HepG2 (cell line): ENCODE data around the gene SMAD7. TPM values are rescaled to one million over a fixed set of nuclear protein-coding genes. Genes with fewer than 3 reads are reported as not detected.
A peak's percentile ranks its signal among the peaks of the same experiment; 100 is the strongest.

Source experiments
- E2F1 ChIP-seq: sonication (generic); formaldehyde crosslinking; IDR thresholded peaks from 2 replicates; pipeline ENCODE4 v1.5.0; 2020; ENCODE audit warnings: missing genetic modification reagents
- GATA4 ChIP-seq: sonication (generic); IDR thresholded peaks from 2 replicates; pipeline ENCODE4 v1.6.1; 2016; ENCODE audit warnings: antibody characterized with exemption, low read depth, borderline replicate concordance
- KAT2B ChIP-seq: fragments of 150-350 bp; IDR thresholded peaks from 2 replicates; pipeline ENCODE4 v1.6.1; 2014; ENCODE audit warnings: low read depth, low read length, borderline replicate concordance
- KDM3A ChIP-seq: IDR thresholded peaks from 2 replicates; pipeline ENCODE4 v1.6.1; 2018; ENCODE audit warnings: low read depth, missing compliant biosample characterization
- KLF6 ChIP-seq: IDR thresholded peaks from 2 replicates; pipeline ENCODE4 v1.8.0; 2016; ENCODE audit warnings: missing biosample characterization, missing genetic modification reagents
- LCORL ChIP-seq, 2 experiments: fragments of 450-650 bp in 1 of 2; sonication (generic) in 1 of 2; formaldehyde crosslinking in 1 of 2; IDR thresholded peaks; 2 replicates each; pipeline versions ENCODE4 v1.5.0 to v1.6.1; 2017 to 2020; ENCODE audit warnings: antibody characterized with exemption in 1 of 2, missing genetic modification reagents in 1 of 2
- MAZ ChIP-seq, 2 experiments: sonication (generic) in 1 of 2; formaldehyde crosslinking in 1 of 2; IDR thresholded peaks; 2 replicates each; pipeline versions ENCODE4 v1.5.0 to v1.6.1; 2012 to 2020; ENCODE audit warnings: low read depth in 2 of 2, mild to moderate bottlenecking in 2 of 2, borderline replicate concordance in 1 of 2, improper control_type of control experiment in 1 of 2, low read length in 1 of 2, missing genetic modification reagents in 1 of 2, moderate library complexity in 1 of 2
- MEF2D ChIP-seq: sonication (generic); formaldehyde crosslinking; IDR thresholded peaks from 2 replicates; pipeline ENCODE4 v1.5.1; 2020; ENCODE audit warnings: mild to moderate bottlenecking, missing genetic modification reagents
- NCOR1 ChIP-seq: fragments of 200-600 bp; sonication (generic); IDR thresholded peaks from 2 replicates; pipeline ENCODE4 v1.7.0; 2017; ENCODE audit warnings: antibody characterized with exemption, low read length, borderline replicate concordance
- NFE2 ChIP-seq: sonication (generic); formaldehyde crosslinking; IDR thresholded peaks from 2 replicates; pipeline ENCODE4 v1.4.0; 2020; ENCODE audit warnings: missing genetic modification reagents
- ONECUT2 ChIP-seq: sonication (generic); formaldehyde crosslinking; IDR thresholded peaks from 2 replicates; pipeline ENCODE4 v1.4.0; 2020; ENCODE audit warnings: missing genetic modification reagents
- POGK ChIP-seq: sonication (generic); formaldehyde crosslinking; conservative IDR thresholded peaks from 2 replicates; pipeline ENCODE4 v1.8.0; 2022; ENCODE audit warnings: mild to moderate bottlenecking, moderate library complexity, missing genetic modification reagents
- SAP130 ChIP-seq: IDR thresholded peaks from 2 replicates; pipeline ENCODE4 v1.6.1; 2016; ENCODE audit warnings: low read depth
- SKI ChIP-seq: fragments of 450-650 bp; IDR thresholded peaks from one replicate; pipeline ENCODE4 v1.6.1; 2018; ENCODE audit warnings: mild to moderate bottlenecking; ENCODE audit not compliant: partially characterized antibody
- SMC3 ChIP-seq: IDR thresholded peaks from 2 replicates; pipeline ENCODE4 v1.6.1; 2011; ENCODE audit warnings: low read length, improper control_type of control experiment
- SP2 ChIP-seq: sonication (generic); formaldehyde crosslinking; IDR thresholded peaks from 2 replicates; pipeline ENCODE4 v1.5.1; 2020; ENCODE audit warnings: mild to moderate bottlenecking, missing genetic modification reagents
- USF2 ChIP-seq, 2 experiments: sonication (generic) in 1 of 2; formaldehyde crosslinking in 1 of 2; IDR thresholded peaks; 2 replicates each; pipeline versions ENCODE4 v1.5.1 to v1.6.1; 2011 to 2020; ENCODE audit warnings: borderline replicate concordance in 1 of 2, low read depth in 1 of 2, low read length in 1 of 2, mild to moderate bottlenecking in 1 of 2, missing genetic modification reagents in 1 of 2, moderate library complexity in 1 of 2
- YEATS4 ChIP-seq: sonication (generic); formaldehyde crosslinking; IDR thresholded peaks from 2 replicates; pipeline ENCODE4 v1.4.0; 2020; ENCODE audit warnings: missing genetic modification reagents, borderline replicate concordance
- ZBTB4 ChIP-seq: sonication (generic); formaldehyde crosslinking; IDR thresholded peaks from 2 replicates; pipeline ENCODE4 v1.4.0; 2020; ENCODE audit warnings: missing genetic modification reagents, mild to moderate bottlenecking, borderline replicate concordance
- ZNF24 ChIP-seq: fragments of 450-650 bp; IDR thresholded peaks from 2 replicates; pipeline ENCODE4 v1.6.1; 2017; ENCODE audit warnings: antibody characterized with exemption, mild to moderate bottlenecking
- ZNF383 ChIP-seq: sonication (generic); formaldehyde crosslinking; IDR thresholded peaks from 2 replicates; pipeline ENCODE4 v1.4.0; 2020; ENCODE audit warnings: missing genetic modification reagents, mild to moderate bottlenecking, borderline replicate concordance
- ZNF598 ChIP-seq: sonication (generic); formaldehyde crosslinking; IDR thresholded peaks from 2 replicates; pipeline ENCODE4 v1.5.1; 2020; ENCODE audit warnings: mild to moderate bottlenecking, missing genetic modification reagents, borderline replicate concordance
- polyA plus RNA-seq, 8 experiments: library from polyadenylated mRNA; depleted of rRNA in 3 of 8; stranded (reverse) in 7 of 8; unstranded in 1 of 8; fragments of >200 nt; fragmentation: Illumina TruSeq in 4 of 8; extraction: Trizol in 4 of 8; gene quantifications; 2 replicates each; pipeline versions ENCODE4 v1.2.1 to v1.2.3, GENCODE V29; 2011 to 2016; ENCODE audit warnings: low read depth in 4 of 8, missing spikeins in 1 of 8, mixed read lengths in 1 of 8; ENCODE audit not compliant: insufficient read depth in 1 of 8
- total RNA-seq, 5 experiments: library from RNA; depleted of rRNA; stranded (reverse); fragments of >200 nt; fragmentation: Illumina TruSeq; extraction: Trizol; gene quantifications; 2 replicates each; pipeline ENCODE4 v1.2.3, GENCODE V29; 2016; ENCODE audit warnings: low read depth in 1 of 5

SMAD7 gene
- total and polyA plus RNA-seq, 2 of the 13 experiments (the other 11 are each of a cell fraction or from before 2014, with no cell fraction given) = 17.4 to 24.7 TPM

GRCh38 chr18:48926420-48926857 is 24.3 kb downstream of the SMAD7 start (continued):
- no peak for TF ChIP-seq GATA4
- no peak for TF ChIP-seq E2F1 (CRISPR knock-in tag)
- no peak for TF ChIP-seq ZNF24
- TF ChIP-seq SAP130 = peak; percentile 74
- TF ChIP-seq KAT2B = no peak
- TF ChIP-seq SMC3 = no peak
- TF ChIP-seq USF2 (IDR thresholded peaks at IDR 0.05; ENCODE audit: low read depth, low read length) = no peak
- no peak for TF ChIP-seq USF2 (CRISPR knock-in tag; IDR thresholded peaks at IDR 0.05; ENCODE audit: borderline replicate concordance)
- no peak for TF ChIP-seq SP2 (CRISPR knock-in tag)
- TF ChIP-seq KLF6 (CRISPR knock-in tag) = no peak
- TF ChIP-seq YEATS4 = peak; percentile 48; the same call in 1 of the 2 replicates
- no peak for TF ChIP-seq MAZ (IDR thresholded peaks at IDR 0.05; ENCODE audit: borderline replicate concordance, low read depth, low read length)
- 0 out of 2 replicates have a peak, but pooled peaks have one; percentile 51 for TF ChIP-seq MAZ (CRISPR knock-in tag; IDR thresholded peaks at IDR 0.05; ENCODE audit: low read depth)
- no peak for TF ChIP-seq ZBTB4 (CRISPR knock-in tag)
- 0 out of 2 replicates have a peak, but pooled peaks have one; percentile 22 for TF ChIP-seq ZNF383 (CRISPR knock-in tag)
- TF ChIP-seq POGK (CRISPR knock-in tag) = no peak
- TF ChIP-seq ONECUT2 = no peak
- TF ChIP-seq SKI = peak; percentile 90
- TF ChIP-seq NCOR1 = peak; percentile 79; the same call in 1 of the 2 replicates
- no peak for TF ChIP-seq NFE2
- TF ChIP-seq MEF2D (CRISPR knock-in tag) = no peak
- TF ChIP-seq KDM3A (CRISPR knock-in tag) = no peak
- TF ChIP-seq LCORL (IDR thresholded peaks at IDR 0.05) = no peak
- peak; percentile 88 for TF ChIP-seq LCORL (CRISPR knock-in tag; IDR thresholded peaks at IDR 0.05)
- TF ChIP-seq ZNF598 (CRISPR knock-in tag) = no peak
